IgD-negative memory B cell (primary cell): Measurements from ENCODE around the gene SMIM7. TPM values are rescaled to one million over a fixed set of nuclear protein-coding genes. Genes with fewer than 3 reads are reported as not detected.
A peak's percentile ranks its signal among the peaks of the same experiment; 100 is the strongest.

Experiments used
- H3K27ac Mint-ChIP-seq, 3 donors: one replicate each; pipeline ENCODE4 v1.8.0; 2020 to 2022; ENCODE audit warnings: mild to moderate bottlenecking in 3 of 3, mixed read lengths in 3 of 3, moderate library complexity in 1 of 3
- H3K27me3 Mint-ChIP-seq: one replicate; pipeline ENCODE4 v1.8.0; 2021; ENCODE audit warnings: mixed read lengths
- H3K36me3 Mint-ChIP-seq: one replicate; pipeline ENCODE4 v1.8.0; 2020; ENCODE audit warnings: mild to moderate bottlenecking, mixed read lengths
- H3K4me1 Mint-ChIP-seq, 3 donors: one replicate each; pipeline ENCODE4 v1.8.0; 2020 to 2022; ENCODE audit warnings: mixed read lengths in 3 of 3, mild to moderate bottlenecking in 1 of 3
- H3K4me3 Mint-ChIP-seq, 4 donors: one replicate each; pipeline ENCODE4 v1.8.0; 2020 to 2022; ENCODE audit warnings: mild to moderate bottlenecking in 4 of 4, mixed read lengths in 4 of 4, moderate library complexity in 3 of 4
- H3K9me3 Mint-ChIP-seq, 3 donors: one replicate each; pipeline ENCODE4 v1.8.0; 2020 to 2021; ENCODE audit warnings: mixed read lengths in 3 of 3, mild to moderate bottlenecking in 1 of 3
- polyA plus RNA-seq: library from polyadenylated mRNA; unstranded; fragments of 300-500 nt; fragmentation: Illumina TruSeq; gene quantifications from one replicate; pipeline ENCODE4 v1.2.3, GENCODE V29; 2021

SMIM7 gene
- polyA plus RNA-seq, 1 donor from 2014 or later, result 87.3 TPM

DNA sequence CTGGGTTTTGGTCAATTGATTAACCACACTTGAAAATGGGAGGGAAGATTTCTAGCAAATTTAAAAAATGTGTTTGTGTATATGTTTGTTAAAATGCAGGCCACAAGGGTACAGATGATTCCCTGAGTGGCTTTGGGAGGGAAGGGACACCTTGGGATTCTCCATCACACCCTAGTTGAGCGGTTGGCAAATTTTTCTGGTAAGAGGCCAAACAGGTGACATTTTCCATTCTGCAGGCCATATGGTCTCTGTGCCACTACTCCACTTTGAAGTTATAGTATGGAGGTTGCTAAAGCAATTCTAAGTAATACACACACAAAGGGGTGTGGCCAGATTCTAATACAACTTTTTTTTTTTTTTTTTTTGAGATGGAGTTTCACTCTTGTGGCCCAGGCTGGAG lies 19.0 kb downstream of the SMIM7 start:
- Mint-ChIP-seq H3K27ac (no peak overlapping the region), H3K4me3 (no peak overlapping the region), H3K4me1 (peaks cover 4 to 16% (median 6%) of the 10 kb centered on the region in 3 donors), H3K36me3 (no peaks in the 10 kb centered on the region), H3K27me3 (no peaks in the 10 kb centered on the region), H3K9me3 (no peaks in the 10 kb centered on the region)

DNA sequence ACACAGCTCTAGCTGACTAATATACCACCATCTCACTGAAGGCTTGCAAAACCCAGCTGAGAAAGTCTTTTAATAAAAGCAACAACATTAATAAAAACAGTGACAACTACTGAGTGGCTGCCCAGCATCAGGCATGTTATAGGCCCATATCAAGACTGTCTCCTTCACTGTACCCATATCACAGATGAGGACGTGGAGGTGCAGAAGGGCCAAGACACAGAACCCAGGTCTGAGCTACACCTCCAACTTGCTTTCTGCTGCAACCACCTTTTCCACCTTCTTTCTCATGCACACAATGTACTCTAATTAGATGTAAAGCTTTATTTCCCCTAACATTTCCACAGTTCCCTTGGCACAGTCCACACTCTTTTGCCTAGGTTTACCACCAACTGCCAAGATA lies 21.3 kb downstream of the SMIM7 start:
- no peaks in the 10 kb centered on the region for H3K36me3 Mint-ChIP-seq
- no peaks in the 10 kb centered on the region for H3K27me3 Mint-ChIP-seq
- peak overlapping the region in 1 of 3 donors; percentile 53 for H3K27ac Mint-ChIP-seq
- peak overlapping the region in 1 of 4 donors; percentile 20 for H3K4me3 Mint-ChIP-seq
- no peaks in the 10 kb centered on the region for H3K9me3 Mint-ChIP-seq
- H3K4me1 Mint-ChIP-seq, result peaks cover 4 to 17% (median 8%) of the 10 kb centered on the region in 3 donors

DNA sequence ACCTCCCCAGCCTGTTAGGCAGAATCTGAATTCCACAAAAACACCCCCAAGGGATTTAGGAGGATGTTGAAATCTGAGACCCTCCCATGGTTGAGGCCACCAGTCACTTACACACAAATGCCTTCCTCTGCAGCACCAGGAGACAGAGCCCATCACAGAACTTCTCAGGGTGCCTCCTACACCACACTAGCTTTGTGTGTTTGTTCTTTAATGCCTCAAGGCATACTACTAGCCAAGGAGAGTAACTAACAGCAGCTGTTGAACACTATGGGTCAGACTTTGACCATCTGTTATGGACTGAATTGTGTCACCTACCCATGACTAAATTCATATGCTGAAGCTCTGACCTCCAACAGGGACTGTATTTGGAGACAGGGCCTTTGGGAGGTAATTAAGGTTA lies 22.4 kb downstream of the SMIM7 start:
- Mint-ChIP-seq H3K36me3 (no peaks in the 10 kb centered on the region), H3K9me3 (no peaks in the 10 kb centered on the region), H3K4me1 (peaks cover 4 to 16% (median 8%) of the 10 kb centered on the region in 3 donors)

DNA sequence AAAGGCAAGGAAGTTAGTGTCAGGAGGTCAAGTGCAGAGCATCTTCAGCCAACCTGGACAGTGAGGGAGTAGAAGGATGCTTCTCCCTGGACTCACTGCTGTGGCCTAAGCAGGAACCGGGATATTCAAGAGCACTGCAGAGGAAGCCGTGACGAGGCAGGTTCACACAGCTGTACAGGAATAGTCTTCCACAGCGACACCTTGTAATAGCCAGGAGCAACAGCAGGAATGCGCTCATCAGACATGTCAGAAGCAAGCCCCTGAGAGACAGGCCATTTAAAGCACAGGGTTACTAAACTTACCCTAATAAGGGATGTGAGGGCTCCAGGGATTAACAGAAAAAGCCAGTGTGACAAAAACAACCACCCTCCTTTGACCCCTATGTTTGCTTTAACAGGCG lies 28.5 kb downstream of the SMIM7 start:
- Mint-ChIP-seq H3K4me3 (no peak overlapping the region), H3K27ac (peak overlapping the region in 1 of 3 donors; percentile 31)

More for the DNA sequence above, 22.4 kb downstream of the SMIM7 start:
- Mint-ChIP-seq H3K27ac (peak overlapping the region in 1 of 3 donors; percentile 63), H3K4me3 (no peak overlapping the region), H3K27me3 (no peaks in the 10 kb centered on the region)

DNA sequence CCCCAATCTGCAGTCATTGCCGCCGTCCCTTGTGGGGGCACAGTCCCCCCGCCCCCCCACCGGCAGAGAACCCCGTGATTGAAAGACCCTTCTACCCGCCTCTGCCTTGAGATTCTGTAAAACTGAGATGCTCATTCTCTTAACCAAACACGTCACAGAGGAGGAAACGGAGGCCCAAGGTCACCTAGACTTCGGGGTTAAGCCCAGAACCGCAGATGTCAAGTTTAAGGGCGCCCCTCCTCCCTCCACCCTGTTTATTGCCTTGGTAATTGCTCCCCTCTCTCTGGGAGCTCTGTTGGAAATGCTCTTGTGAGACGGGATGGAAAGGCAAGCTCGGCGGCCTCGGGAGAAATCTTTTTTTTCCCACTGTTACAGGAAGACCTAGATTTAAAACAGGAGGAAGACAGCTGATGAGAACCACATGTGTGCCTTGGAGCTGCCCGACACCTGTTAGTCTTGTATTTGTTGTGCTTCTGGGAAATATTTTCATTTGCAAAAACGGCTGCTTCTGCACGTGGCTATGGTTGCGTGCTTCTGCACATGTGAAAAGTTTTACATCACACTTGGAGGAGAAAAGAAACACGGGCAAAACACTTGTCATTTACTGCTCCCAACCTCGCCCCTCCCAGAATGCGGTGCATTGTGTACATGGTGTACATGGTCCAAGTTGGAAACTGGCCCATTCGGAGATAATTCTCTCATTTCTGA lies 30.8 kb downstream of the SMIM7 start:
- H3K4me1 Mint-ChIP-seq, result peaks cover 27 to 34% (median 31%) of the 10 kb centered on the region in 3 donors
- peak overlapping the region; percentile 91 to 99 (median 98) for H3K27ac Mint-ChIP-seq
- H3K27me3 Mint-ChIP-seq, result no peaks in the 10 kb centered on the region
- H3K36me3 Mint-ChIP-seq, result peaks cover 4% of the 10 kb centered on the region
- peak overlapping the region; percentile 98 to 100 (median 99) for H3K4me3 Mint-ChIP-seq
- no peaks in the 10 kb centered on the region for H3K9me3 Mint-ChIP-seq

More for the DNA sequence above, 28.5 kb downstream of the SMIM7 start:
- Mint-ChIP-seq H3K27me3 (no peaks in the 10 kb centered on the region), H3K4me1 (peaks cover 16 to 21% (median 18%) of the 10 kb centered on the region in 3 donors), H3K36me3 (peaks cover 4% of the 10 kb centered on the region), H3K9me3 (no peaks in the 10 kb centered on the region)

DNA sequence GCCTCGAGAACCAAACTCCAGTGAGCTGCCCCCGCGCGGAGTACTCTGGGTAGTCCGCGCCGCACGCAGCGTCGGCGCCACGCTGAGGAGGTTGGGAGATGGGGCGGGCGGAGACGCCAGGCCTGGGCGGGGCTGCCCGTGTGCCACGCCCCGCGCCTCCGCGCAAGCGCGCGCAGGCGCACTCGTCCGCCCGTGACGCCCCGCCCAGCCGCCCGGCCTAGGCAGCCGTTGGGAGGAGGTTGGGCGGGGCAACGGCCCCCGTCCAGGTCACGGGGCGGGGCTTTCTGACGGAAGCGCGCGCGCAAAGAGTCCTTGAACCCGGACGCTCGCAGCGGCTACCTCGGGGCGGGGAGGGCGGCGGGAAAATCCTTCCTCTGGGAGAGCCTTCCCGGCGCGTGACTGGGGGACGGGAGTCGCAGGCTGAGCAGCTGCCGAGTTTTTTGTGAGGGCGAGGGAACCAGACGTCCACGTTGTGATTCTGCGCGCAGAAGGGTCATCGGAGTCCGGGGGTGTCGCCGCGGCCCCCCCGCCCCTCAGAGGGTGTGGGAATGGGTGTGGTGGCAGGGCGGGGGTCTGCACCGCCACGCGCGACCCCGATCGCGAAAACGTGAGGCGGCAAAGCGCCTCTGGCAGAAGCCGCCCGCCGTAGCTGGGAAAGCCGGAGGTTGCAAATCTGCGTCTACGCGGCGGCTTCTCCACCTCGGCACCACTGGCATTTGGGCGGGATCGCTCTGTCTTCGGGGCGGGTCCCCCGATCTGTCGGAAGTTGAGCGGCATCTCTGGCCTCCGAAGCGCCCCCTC lies 31.6 kb downstream of the SMIM7 start, which contains the start of gene MED26:
MED26 (minus strand) TSS at position 22 of the 801 bp plus-strand sequence. CDS start 261 bp downstream, outside the sequence.
- H3K9me3 Mint-ChIP-seq, result no peaks in the 10 kb centered on the region
- H3K27me3 Mint-ChIP-seq, result no peaks in the 10 kb centered on the region
- H3K4me3 Mint-ChIP-seq, result peak within 1 kb of the TSS; percentile 98 to 100 (median 99)
- peaks cover 4% of the 10 kb centered on the region for H3K36me3 Mint-ChIP-seq
- H3K27ac Mint-ChIP-seq, result peak within 1 kb of the TSS; percentile 95 to 99 (median 98)
- H3K4me1 Mint-ChIP-seq, result peaks cover 31 to 38% (median 37%) of the 10 kb centered on the region in 3 donors

DNA sequence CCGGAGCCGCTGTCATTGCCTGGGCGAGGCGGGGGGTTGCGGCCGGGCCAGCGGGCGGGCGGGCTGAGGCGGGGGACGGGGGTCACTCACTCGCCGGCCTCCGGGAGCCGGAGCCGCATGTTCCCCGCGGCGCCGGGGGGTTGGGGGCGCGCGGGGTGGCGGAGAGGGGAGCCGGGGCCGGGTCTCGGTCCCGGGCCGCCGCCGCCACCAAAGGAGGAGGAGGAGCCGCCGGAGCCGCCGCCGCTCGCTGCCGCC lies 32.1 kb downstream of the SMIM7 start:
- Mint-ChIP-seq H3K4me1 (peaks cover 36 to 41% (median 40%) of the 10 kb centered on the region in 3 donors), H3K4me3 (peak overlapping the region; percentile 54 to 99 (median 94)), H3K9me3 (no peaks in the 10 kb centered on the region), H3K27me3 (no peaks in the 10 kb centered on the region), H3K36me3 (peaks cover 4% of the 10 kb centered on the region), H3K27ac (peak overlapping the region in 1 of 3 donors; percentile 98)

DNA sequence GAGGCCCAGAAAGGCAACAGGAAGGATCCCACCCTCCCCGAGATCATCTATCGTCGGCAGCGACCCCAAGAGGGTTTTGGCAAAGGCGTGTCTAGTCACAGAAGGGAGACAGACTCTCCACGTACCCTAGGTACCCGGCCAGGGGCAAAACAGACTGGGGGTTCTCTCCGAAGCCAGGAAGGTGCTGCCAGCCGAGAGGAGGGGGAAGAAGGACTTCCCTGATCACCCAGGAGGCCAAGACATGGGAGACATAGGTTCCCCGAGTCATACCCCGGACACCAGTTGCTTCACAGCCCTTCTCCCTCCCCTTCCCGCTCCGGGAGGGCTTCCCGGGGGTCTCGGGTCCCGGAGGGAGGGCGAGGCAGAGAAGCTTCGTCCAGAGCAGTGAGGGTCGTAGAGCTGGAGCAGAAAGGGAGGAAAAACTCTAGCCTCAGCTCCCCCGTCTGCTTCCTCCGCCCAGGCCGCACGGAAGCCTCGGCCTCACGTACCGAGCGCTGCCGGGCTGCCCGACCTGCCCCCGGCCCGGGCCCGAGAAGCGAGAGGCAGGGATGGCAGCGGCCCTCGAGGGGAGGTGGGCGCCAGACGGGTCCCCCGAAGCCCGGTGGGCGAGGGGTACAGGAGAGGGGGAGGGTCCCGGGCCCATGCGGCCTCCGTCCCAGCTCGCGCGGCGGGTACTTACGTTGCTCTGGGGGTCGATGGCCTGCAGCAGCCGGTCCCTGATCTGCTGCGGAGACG lies 32.6 kb downstream of the SMIM7 start:
- Mint-ChIP-seq H3K4me3 (peak overlapping the region; percentile 89 to 96 (median 93)), H3K27me3 (no peaks in the 10 kb centered on the region), H3K36me3 (peaks cover 4% of the 10 kb centered on the region), H3K27ac (peak overlapping the region; percentile 71 to 95 (median 90)), H3K4me1 (peaks cover 36 to 41% (median 41%) of the 10 kb centered on the region in 3 donors), H3K9me3 (no peaks in the 10 kb centered on the region)

DNA sequence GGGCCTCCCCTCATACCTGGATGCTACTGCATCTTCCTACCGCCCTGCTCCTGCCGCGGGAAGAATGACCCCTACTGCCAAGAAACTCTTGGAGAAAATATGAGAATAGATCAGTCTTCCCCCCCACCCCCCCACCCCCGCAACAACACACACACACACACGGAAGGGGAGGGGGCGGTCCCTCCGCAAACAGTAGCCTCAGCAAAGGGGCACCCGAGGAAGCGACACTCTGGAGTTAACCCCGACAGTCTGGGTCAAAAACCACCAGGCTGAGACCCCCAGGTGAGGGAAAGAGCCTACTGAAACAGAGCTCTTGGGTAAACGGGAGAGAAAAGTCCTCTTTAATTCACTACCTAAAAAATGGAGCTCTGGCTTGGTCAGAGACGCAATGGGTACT lies 33.1 kb downstream of the SMIM7 start:
- H3K27ac Mint-ChIP-seq, result peak overlapping the region; percentile 71 to 95 (median 90)
- peak overlapping the region; percentile 89 to 96 (median 93) for H3K4me3 Mint-ChIP-seq
- no peaks in the 10 kb centered on the region for H3K9me3 Mint-ChIP-seq
- peaks cover 38% of the 10 kb centered on the region in 3 donors for H3K4me1 Mint-ChIP-seq
- H3K27me3 Mint-ChIP-seq, result no peaks in the 10 kb centered on the region
- no peaks in the 10 kb centered on the region for H3K36me3 Mint-ChIP-seq

DNA sequence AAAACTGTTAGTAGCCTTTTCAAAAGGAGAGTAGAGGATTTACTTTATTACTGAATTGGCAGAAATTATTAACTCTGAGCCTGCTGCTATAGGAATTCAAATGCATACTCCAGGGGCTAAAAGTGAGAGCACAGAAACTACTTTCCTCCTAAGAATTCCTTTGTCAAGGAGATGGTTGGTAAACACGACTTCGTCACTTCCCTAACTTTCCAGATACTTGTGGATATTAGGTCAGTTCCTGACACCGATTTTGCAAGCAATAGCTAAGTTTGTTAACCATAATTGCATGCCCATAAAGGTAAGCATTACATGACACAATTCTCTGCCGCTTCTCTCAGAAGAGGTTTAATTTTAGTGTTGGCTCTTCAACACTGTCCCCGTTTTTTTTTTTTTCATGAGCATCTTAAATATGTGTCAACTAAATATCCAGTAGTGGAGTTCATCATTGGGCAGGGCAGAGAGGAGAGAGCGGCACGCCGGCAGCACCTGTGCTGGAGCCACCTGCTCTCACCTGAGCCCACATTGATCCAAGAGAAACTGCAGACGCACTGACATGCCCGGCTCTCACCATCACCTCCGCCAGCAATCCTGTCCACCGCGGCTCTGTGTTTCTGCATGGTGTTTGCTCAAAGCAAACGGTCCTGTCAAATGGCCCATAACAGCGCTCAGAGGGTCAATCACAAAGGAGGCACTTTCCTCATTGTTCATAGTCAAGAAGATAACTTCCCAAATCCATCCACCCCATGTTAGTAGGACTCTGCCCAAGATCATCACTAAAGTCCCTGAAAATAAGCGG lies 34.6 kb downstream of the SMIM7 start:
- peak overlapping the region in 2 of 4 donors; percentile 55 to 90 for H3K4me3 Mint-ChIP-seq
- H3K36me3 Mint-ChIP-seq, result no peaks in the 10 kb centered on the region
- H3K4me1 Mint-ChIP-seq, result peaks cover 40 to 48% (median 42%) of the 10 kb centered on the region in 3 donors
- no peaks in the 10 kb centered on the region for H3K9me3 Mint-ChIP-seq
- peak overlapping the region in 2 of 3 donors; percentile 90 to 95 for H3K27ac Mint-ChIP-seq
- no peaks in the 10 kb centered on the region for H3K27me3 Mint-ChIP-seq

DNA sequence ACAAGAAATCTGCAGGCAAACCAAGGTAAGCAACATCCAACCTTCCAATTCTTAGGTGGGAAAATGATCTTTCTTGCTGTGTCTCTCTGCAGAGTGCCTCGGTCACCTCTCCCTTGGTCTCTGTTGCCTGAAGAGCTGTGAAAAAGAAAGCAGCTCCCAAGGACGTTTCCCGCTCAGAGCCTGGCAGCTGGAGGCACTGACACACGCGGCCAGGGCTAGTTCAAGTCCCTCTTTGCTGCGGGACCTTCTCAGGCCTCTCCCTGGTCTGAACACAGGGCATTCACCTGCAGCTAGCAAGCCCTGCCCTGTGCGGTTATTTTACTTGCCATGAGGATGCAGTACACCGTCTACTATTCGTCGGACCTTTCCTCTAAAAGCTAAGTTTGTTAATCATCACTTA lies 35.7 kb downstream of the SMIM7 start:
- Mint-ChIP-seq H3K4me3 (peak overlapping the region in 1 of 4 donors; percentile 90), H3K36me3 (no peaks in the 10 kb centered on the region), H3K4me1 (peaks cover 37 to 51% (median 45%) of the 10 kb centered on the region in 3 donors), H3K9me3 (no peaks in the 10 kb centered on the region), H3K27ac (peak overlapping the region in 1 of 3 donors; percentile 16), H3K27me3 (no peaks in the 10 kb centered on the region)

DNA sequence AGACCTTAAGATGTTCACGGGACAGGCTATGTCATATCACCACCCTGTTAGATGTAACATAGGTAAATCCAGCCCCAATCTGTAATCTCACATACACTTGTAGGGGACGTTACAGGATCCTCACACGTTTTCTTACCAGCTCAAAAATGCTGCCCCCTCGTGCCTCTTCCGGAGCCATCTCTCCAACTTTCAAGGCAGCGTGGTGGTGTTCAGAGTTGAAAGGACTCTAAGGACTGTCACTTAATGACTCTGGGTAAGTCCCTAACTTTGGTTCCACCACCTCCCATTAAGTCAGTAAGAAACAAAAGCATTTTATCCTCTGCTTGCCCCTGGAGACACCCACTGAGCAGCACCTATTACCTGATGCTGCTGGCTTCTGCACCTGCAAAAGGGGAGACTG lies 36.4 kb downstream of the SMIM7 start:
- H3K27ac Mint-ChIP-seq, result peak overlapping the region in 2 of 3 donors; percentile 44 to 64
- H3K4me3 Mint-ChIP-seq, result peak overlapping the region in 2 of 4 donors; percentile 22 to 30
- no peaks in the 10 kb centered on the region for H3K27me3 Mint-ChIP-seq
- peaks cover 40 to 53% (median 47%) of the 10 kb centered on the region in 3 donors for H3K4me1 Mint-ChIP-seq
- no peaks in the 10 kb centered on the region for H3K36me3 Mint-ChIP-seq
- H3K9me3 Mint-ChIP-seq, result no peaks in the 10 kb centered on the region

DNA sequence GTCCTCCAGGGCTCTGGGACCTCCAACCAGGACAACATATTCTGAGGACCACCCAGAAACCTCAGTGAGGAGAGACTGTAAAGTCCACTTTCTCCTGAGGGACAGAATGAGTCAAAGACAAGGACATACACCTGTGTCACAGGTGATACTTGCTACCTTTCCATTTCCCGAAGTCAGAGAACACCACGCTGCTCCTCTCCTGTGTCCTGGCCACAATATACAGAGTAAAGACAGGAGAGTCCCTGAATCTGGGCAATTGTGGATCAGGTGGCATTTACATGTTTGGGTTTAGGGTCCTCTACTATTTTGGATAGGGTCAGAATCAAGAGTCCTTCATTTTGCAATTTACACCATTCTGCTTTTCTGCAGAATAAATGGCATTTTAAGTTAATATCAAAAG lies 36.9 kb downstream of the SMIM7 start:
- no peaks in the 10 kb centered on the region for H3K36me3 Mint-ChIP-seq
- peak overlapping the region in 2 of 3 donors; percentile 44 to 64 for H3K27ac Mint-ChIP-seq
- peak overlapping the region in 2 of 4 donors; percentile 22 to 30 for H3K4me3 Mint-ChIP-seq
- no peaks in the 10 kb centered on the region for H3K27me3 Mint-ChIP-seq
- H3K4me1 Mint-ChIP-seq, result peaks cover 45 to 59% (median 52%) of the 10 kb centered on the region in 3 donors
- no peaks in the 10 kb centered on the region for H3K9me3 Mint-ChIP-seq
